Ishikawa (cell line): ENCODE measurements around the gene CHPF2.

Source experiments
- EGR1 ChIP-seq: IDR thresholded peaks from 2 replicates; pipeline ENCODE4 v1.6.1; 2012
- EP300 ChIP-seq: IDR thresholded peaks from 2 replicates; pipeline ENCODE4 v1.6.1; 2012; ENCODE audit warnings: borderline replicate concordance
- TAF1 ChIP-seq: IDR thresholded peaks from 2 replicates; pipeline ENCODE4 v1.6.1; 2012; ENCODE audit warnings: low read depth, mild to moderate bottlenecking
- TF ChIP-seq, protein P1 (sequence below): IDR thresholded peaks from 2 replicates; pipeline ENCODE4 v1.6.1; 2012; ENCODE audit warnings: low read depth, mild to moderate bottlenecking

DNA sequence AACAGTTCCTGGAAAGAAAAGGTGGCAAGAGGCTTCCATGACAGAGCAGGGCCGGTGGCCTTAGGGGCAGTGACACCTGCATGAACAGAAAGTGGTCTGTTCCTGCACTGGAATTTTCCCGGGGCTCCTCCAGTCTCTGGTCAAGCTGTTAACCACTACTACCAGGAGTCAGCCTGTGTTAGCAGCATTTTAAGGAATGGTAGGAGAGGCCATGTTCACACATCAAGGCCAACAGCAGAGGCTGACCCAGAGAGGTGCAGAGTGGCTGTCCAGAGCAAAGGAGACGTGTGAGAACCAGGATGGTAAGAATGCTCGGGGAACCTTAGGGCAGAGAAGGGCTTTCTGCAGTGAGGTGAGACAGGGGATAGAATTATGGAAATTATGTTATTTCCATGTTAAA lies 30.5 kb upstream of the CHPF2 start:
- TF ChIP-seq EP300 (no peak), TAF1 (no peak), EGR1 (no peak)
- TF ChIP-seq, protein P1, sequence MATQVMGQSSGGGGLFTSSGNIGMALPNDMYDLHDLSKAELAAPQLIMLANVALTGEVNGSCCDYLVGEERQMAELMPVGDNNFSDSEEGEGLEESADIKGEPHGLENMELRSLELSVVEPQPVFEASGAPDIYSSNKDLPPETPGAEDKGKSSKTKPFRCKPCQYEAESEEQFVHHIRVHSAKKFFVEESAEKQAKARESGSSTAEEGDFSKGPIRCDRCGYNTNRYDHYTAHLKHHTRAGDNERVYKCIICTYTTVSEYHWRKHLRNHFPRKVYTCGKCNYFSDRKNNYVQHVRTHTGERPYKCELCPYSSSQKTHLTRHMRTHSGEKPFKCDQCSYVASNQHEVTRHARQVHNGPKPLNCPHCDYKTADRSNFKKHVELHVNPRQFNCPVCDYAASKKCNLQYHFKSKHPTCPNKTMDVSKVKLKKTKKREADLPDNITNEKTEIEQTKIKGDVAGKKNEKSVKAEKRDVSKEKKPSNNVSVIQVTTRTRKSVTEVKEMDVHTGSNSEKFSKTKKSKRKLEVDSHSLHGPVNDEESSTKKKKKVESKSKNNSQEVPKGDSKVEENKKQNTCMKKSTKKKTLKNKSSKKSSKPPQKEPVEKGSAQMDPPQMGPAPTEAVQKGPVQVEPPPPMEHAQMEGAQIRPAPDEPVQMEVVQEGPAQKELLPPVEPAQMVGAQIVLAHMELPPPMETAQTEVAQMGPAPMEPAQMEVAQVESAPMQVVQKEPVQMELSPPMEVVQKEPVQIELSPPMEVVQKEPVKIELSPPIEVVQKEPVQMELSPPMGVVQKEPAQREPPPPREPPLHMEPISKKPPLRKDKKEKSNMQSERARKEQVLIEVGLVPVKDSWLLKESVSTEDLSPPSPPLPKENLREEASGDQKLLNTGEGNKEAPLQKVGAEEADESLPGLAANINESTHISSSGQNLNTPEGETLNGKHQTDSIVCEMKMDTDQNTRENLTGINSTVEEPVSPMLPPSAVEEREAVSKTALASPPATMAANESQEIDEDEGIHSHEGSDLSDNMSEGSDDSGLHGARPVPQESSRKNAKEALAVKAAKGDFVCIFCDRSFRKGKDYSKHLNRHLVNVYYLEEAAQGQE = no peak
